ENCODE measurements around the gene MEI1.
A peak's percentile ranks its signal among the peaks of the same experiment; 100 is the strongest.

MEI1 gene

GRCh38 chr22:41818011-41818410 lies 118.7 kb downstream of the MEI1 start:
- Histone ChIP-seq H3K9ac (no peak overlapping the region), H3K36me3 (peaks cover 70% of the 10 kb centered on the region), H3K4me1 (peaks cover 25% of the 10 kb centered on the region), H3K27me3 (no peaks in the 10 kb centered on the region), H4K20me1 (peaks cover 11% of the 10 kb centered on the region; the same call in 1 of the 2 replicates), H3K9me3 (no peaks in the 10 kb centered on the region), H3K4me2 (no peak overlapping the region), H3K27ac (no peak overlapping the region), H3K4me3 (no peak overlapping the region)
- no peak for TF ChIP-seq Cebpa-rat (IDR thresholded peaks at IDR 0.05)

GRCh38 chr22:41818596-41818995 lies 119.3 kb downstream of the MEI1 start:
- H3K4me2 ChIP-seq: no peak overlapping the region
- no peak overlapping the region for H3K4me3 ChIP-seq
- TF ChIP-seq Cebpa-rat (IDR thresholded peaks at IDR 0.05): no peak
- H3K36me3 ChIP-seq: peaks cover 70% of the 10 kb centered on the region
- H3K9me3 ChIP-seq: no peaks in the 10 kb centered on the region
- no peaks in the 10 kb centered on the region for H3K27me3 ChIP-seq
- H3K4me1 ChIP-seq: peaks cover 25% of the 10 kb centered on the region
- 0 out of 2 replicates have a peak overlapping the region, but pooled peaks have one; percentile 15 for H3K9ac ChIP-seq
- no peak overlapping the region for H3K27ac ChIP-seq
- H4K20me1 ChIP-seq: peaks cover 11% of the 10 kb centered on the region; the same call in 1 of the 2 replicates

GRCh38 chr22:41819257-41819656 lies 120.0 kb downstream of the MEI1 start:
- Histone ChIP-seq H3K4me3 (no peak overlapping the region), H4K20me1 (peaks cover 11% of the 10 kb centered on the region; the same call in 1 of the 2 replicates), H3K27me3 (no peaks in the 10 kb centered on the region), H3K9me3 (no peaks in the 10 kb centered on the region), H3K4me1 (peaks cover 29% of the 10 kb centered on the region), H3K9ac (0 out of 2 replicates have a peak overlapping the region, but pooled peaks have one; percentile 28), H3K27ac (no peak overlapping the region), H3K4me2 (no peak overlapping the region), H3K36me3 (peaks cover 70% of the 10 kb centered on the region)
- no peak for TF ChIP-seq Cebpa-rat (IDR thresholded peaks at IDR 0.05)

- Histone ChIP-seq H3K4me1 (peaks cover 41% of the 10 kb centered on the region), H3K9ac (peak overlapping the region; percentile 16; the same call in 1 of the 2 replicates), H3K4me2 (peak overlapping the region; percentile 36; the same call in 1 of the 2 replicates), H3K27ac (no peak overlapping the region), H3K9me3 (no peaks in the 10 kb centered on the region), H4K20me1 (peaks cover 11% of the 10 kb centered on the region; the same call in 1 of the 2 replicates), H3K4me3 (no peak overlapping the region), H3K27me3 (no peaks in the 10 kb centered on the region), H3K36me3 (peaks cover 61% of the 10 kb centered on the region)
- no peak for TF ChIP-seq Cebpa-rat (IDR thresholded peaks at IDR 0.05)
These were observed 121.1 kb downstream of the MEI1 start for GRCh38 chr22:41820447-41820846.

- H3K27ac ChIP-seq: peak overlapping the region; percentile 35; the same call in 1 of the 2 replicates
- no peaks in the 10 kb centered on the region for H3K27me3 ChIP-seq
- peaks cover 42% of the 10 kb centered on the region for H3K4me1 ChIP-seq
- H3K9me3 ChIP-seq: no peaks in the 10 kb centered on the region
- peaks cover 61% of the 10 kb centered on the region for H3K36me3 ChIP-seq
- TF ChIP-seq Cebpa-rat (IDR thresholded peaks at IDR 0.05): no peak
- H3K4me2 ChIP-seq: peak overlapping the region; percentile 26; the same call in 1 of the 2 replicates
- no peak overlapping the region for H3K9ac ChIP-seq
- no peak overlapping the region for H3K4me3 ChIP-seq
- peaks cover 11% of the 10 kb centered on the region; the same call in 1 of the 2 replicates for H4K20me1 ChIP-seq
These were observed 122.4 kb downstream of the MEI1 start for GRCh38 chr22:41821471-41822316.

GRCh38 chr22:41822317-41823057 lies 123.2 kb downstream of the MEI1 start:
- Histone ChIP-seq H3K4me1 (peaks cover 42% of the 10 kb centered on the region), H3K27me3 (no peaks in the 10 kb centered on the region), H3K4me3 (no peak overlapping the region), H3K9me3 (no peaks in the 10 kb centered on the region), H3K27ac (no peak overlapping the region), H3K4me2 (no peak overlapping the region), H4K20me1 (peaks cover 11% of the 10 kb centered on the region; the same call in 1 of the 2 replicates), H3K9ac (no peak overlapping the region), H3K36me3 (peaks cover 59% of the 10 kb centered on the region)
- TF ChIP-seq Cebpa-rat (IDR thresholded peaks at IDR 0.05): no peak

GRCh38 chr22:41823797-41824196 lies 124.5 kb downstream of the MEI1 start:
- H3K27ac ChIP-seq: 0 out of 2 replicates have a peak overlapping the region, but pooled peaks have one; percentile 5
- H4K20me1 ChIP-seq: peaks cover 11% of the 10 kb centered on the region; the same call in 1 of the 2 replicates
- no peak overlapping the region for H3K9ac ChIP-seq
- H3K9me3 ChIP-seq: no peaks in the 10 kb centered on the region
- no peaks in the 10 kb centered on the region for H3K27me3 ChIP-seq
- no peak overlapping the region for H3K4me3 ChIP-seq
- peaks cover 42% of the 10 kb centered on the region for H3K4me1 ChIP-seq
- H3K36me3 ChIP-seq: peaks cover 57% of the 10 kb centered on the region
- no peak overlapping the region for H3K4me2 ChIP-seq
- no peak for TF ChIP-seq Cebpa-rat (IDR thresholded peaks at IDR 0.05)

- H3K4me2 ChIP-seq: no peak overlapping the region
- peaks cover 11% of the 10 kb centered on the region; the same call in 1 of the 2 replicates for H4K20me1 ChIP-seq
- peak overlapping the region; percentile 60 for H3K27ac ChIP-seq
- H3K9ac ChIP-seq: no peak overlapping the region
- H3K36me3 ChIP-seq: peaks cover 48% of the 10 kb centered on the region
- no peaks in the 10 kb centered on the region for H3K27me3 ChIP-seq
- no peak for TF ChIP-seq Cebpa-rat (IDR thresholded peaks at IDR 0.05)
- H3K4me1 ChIP-seq: peaks cover 53% of the 10 kb centered on the region
- no peak overlapping the region for H3K4me3 ChIP-seq
- no peaks in the 10 kb centered on the region for H3K9me3 ChIP-seq
These were observed 126.1 kb downstream of the MEI1 start for GRCh38 chr22:41825376-41825775.

- Histone ChIP-seq H3K4me3 (no peak overlapping the region), H3K27me3 (no peaks in the 10 kb centered on the region), H4K20me1 (peaks cover 11% of the 10 kb centered on the region; the same call in 1 of the 2 replicates), H3K9me3 (no peaks in the 10 kb centered on the region), H3K4me2 (no peak overlapping the region), H3K4me1 (peaks cover 53% of the 10 kb centered on the region), H3K27ac (peak overlapping the region; percentile 60; the same call in 1 of the 2 replicates), H3K36me3 (peaks cover 48% of the 10 kb centered on the region), H3K9ac (0 out of 2 replicates have a peak overlapping the region, but pooled peaks have one; percentile 19)
- TF ChIP-seq Cebpa-rat (IDR thresholded peaks at IDR 0.05): no peak
These were observed 126.7 kb downstream of the MEI1 start for GRCh38 chr22:41826021-41826420.
